ENCODE data around the gene MXI1.

The MXI1 gene

GRCh38 chr10:110278562-110279406 lies 71.4 kb downstream of the MXI1 start:
- DNase-seq, result no peak

- DNase-seq, result peak; percentile 44
Measured at GRCh38 chr10:110279407-110279986, 72.1 kb downstream of the MXI1 start.

- no peak for DNase-seq
Measured at GRCh38 chr10:110284262-110284661, 76.9 kb downstream of the MXI1 start.

- DNase-seq, result no peak
Measured at GRCh38 chr10:110285501-110285900, 78.1 kb downstream of the MXI1 start.

- no peak for DNase-seq
Measured at GRCh38 chr10:110286841-110287240, 79.4 kb downstream of the MXI1 start.

- DNase-seq, result no peak
Measured at GRCh38 chr10:110296966-110297365, 89.6 kb downstream of the MXI1 start.

GRCh38 chr10:110300486-110300986 lies 93.1 kb downstream of the MXI1 start:
- no peak for DNase-seq

GRCh38 chr10:110303681-110304080 lies 96.3 kb downstream of the MXI1 start:
- no peak for DNase-seq

- DNase-seq, result peak; percentile 5
Measured at GRCh38 chr10:110304394-110304779, 97.0 kb downstream of the MXI1 start.

- DNase-seq, result peak; percentile 96
Measured at GRCh38 chr10:110304780-110305421, 97.5 kb downstream of the MXI1 start, which contains the start of gene SMNDC1. TSS of gene SMNDC1 (minus strand) at chr10:110304920. CDS start at chr10:110303587, 1,333 bp downstream.

- DNase-seq, result peak; percentile 40
Measured at GRCh38 chr10:110305767-110306451, 98.5 kb downstream of the MXI1 start.

GRCh38 chr10:110306452-110306768 lies 99.0 kb downstream of the MXI1 start:
- no peak for DNase-seq

GRCh38 chr10:110307805-110308204 lies 100.4 kb downstream of the MXI1 start:
- DNase-seq, result no peak

- no peak for DNase-seq
Measured at GRCh38 chr10:110310741-110311140, 103.3 kb downstream of the MXI1 start.

- DNase-seq, result peak; percentile 30
Measured at GRCh38 chr10:110311357-110311949, 104.0 kb downstream of the MXI1 start.

- DNase-seq, result no peak
Measured at GRCh38 chr10:110312206-110312605, 104.8 kb downstream of the MXI1 start.

- no peak for DNase-seq
Measured at GRCh38 chr10:110313674-110314073, 106.3 kb downstream of the MXI1 start.

GRCh38 chr10:110317866-110318850 lies 110.8 kb downstream of the MXI1 start:
- DNase-seq, result no peak

- DNase-seq, result no peak
Measured at GRCh38 chr10:110321869-110322620, 114.6 kb downstream of the MXI1 start.

GRCh38 chr10:110323503-110323902 lies 116.1 kb downstream of the MXI1 start:
- no peak for DNase-seq
